A673 (cell line): ENCODE results near the gene OSTF1. TPM values are rescaled to one million over a fixed set of nuclear protein-coding genes. Genes with fewer than 3 reads are reported as not detected.

Experiments
- BruUV-seq: library from RNA; stranded (reverse); fragments of 400-500 nt; replicated peaks from 2 replicates; lab custom pipeline; 2021; lab: Mats Ljungman, UMichigan
- CTCF ChIA-PET: fragments of 300-600 bp; sonication (Branson Sonifier 250); formaldehyde crosslinking; loops from one replicate; lab custom pipeline; 2022; ENCODE audit warnings: antibody characterized with exemption; lab: Charles Lee
- POLR2A ChIA-PET: fragments of 300-600 bp; sonication (Branson Sonifier 250); formaldehyde crosslinking; loops from one replicate; lab custom pipeline; 2022; ENCODE audit warnings: antibody characterized with exemption; ENCODE audit not compliant: low non-redundant PET; lab: Charles Lee
- DNase-seq: peaks from one replicate; pipeline ENCODE4 v3.0.0-alpha.2; 2015; ENCODE audit warnings: low spot score
- H3K27ac ChIP-seq: fragments of 200-600 bp; sonication (generic); 2 replicates; pipeline ENCODE4 v1.5.1; 2016; ENCODE audit warnings: mixed run types, low read depth, mild to moderate bottlenecking, mixed read lengths, antibody characterized with exemption, low read length; ENCODE audit not compliant: poor library complexity, severe bottlenecking
- H3K27me3 ChIP-seq: fragments of 200-600 bp; sonication (generic); replicated peaks from 2 replicates; pipeline ENCODE4 v1.6.1; 2017; ENCODE audit warnings: mixed run types, low read depth, mild to moderate bottlenecking, mixed read lengths, antibody characterized with exemption, low read length; ENCODE audit not compliant: insufficient read depth, poor library complexity
- H3K36me3 ChIP-seq: fragments of 200-600 bp; sonication (generic); 2 replicates; pipeline ENCODE4 v1.6.1; 2016; ENCODE audit warnings: mixed run types, mild to moderate bottlenecking, mixed read lengths, antibody characterized with exemption, low read length; ENCODE audit not compliant: insufficient read depth, poor library complexity, severe bottlenecking
- H3K4me1 ChIP-seq: fragments of 200-600 bp; sonication (generic); 2 replicates; pipeline ENCODE4 v1.6.1; 2017; ENCODE audit warnings: mixed run types, mild to moderate bottlenecking, mixed read lengths, antibody characterized with exemption, low read length; ENCODE audit not compliant: insufficient read depth, poor library complexity, severe bottlenecking
- H3K4me3 ChIP-seq: fragments of 200-600 bp; sonication (generic); 2 replicates; pipeline ENCODE4 v1.5.1; 2016; ENCODE audit warnings: low read depth, mixed run types, mild to moderate bottlenecking, mixed read lengths, low read length; ENCODE audit not compliant: poor library complexity, severe bottlenecking
- H3K9me3 ChIP-seq: fragments of 200-600 bp; sonication (generic); 2 replicates; pipeline ENCODE4 v1.6.1; 2016; ENCODE audit warnings: mixed run types, low read depth, mild to moderate bottlenecking, mixed read lengths, antibody characterized with exemption, low read length; ENCODE audit not compliant: poor library complexity, severe bottlenecking
- CTCF ChIP-seq: fragments of 300-800, 200-600 bp; sonication (generic); conservative IDR thresholded peaks from 2 replicates; pipeline ENCODE4 v1.5.1; 2017; ENCODE audit warnings: low read depth, mild to moderate bottlenecking, antibody characterized with exemption, low read length, moderate library complexity, mixed read lengths
- EZH2 ChIP-seq: fragments of 200-600 bp; sonication (generic); IDR thresholded peaks from 2 replicates; pipeline ENCODE4 v1.6.1; 2017; ENCODE audit warnings: borderline replicate concordance, low read depth, mild to moderate bottlenecking, mixed read lengths, antibody characterized with exemption, low read length; ENCODE audit not compliant: poor library complexity, severe bottlenecking
- intact Hi-C: fragments of 100-400 bp; cut with micrococcal nuclease; formaldehyde crosslinking; loops from one replicate; pipeline ENCODE4 v1.10.0; 2022; ENCODE audit not compliant: unreplicated experiment
- total RNA-seq: library from RNA; stranded (reverse); gene quantifications from 2 replicates; pipeline ENCODE4 v1.2.3, GENCODE V29; 2021

The OSTF1 gene
- total RNA-seq, 1 experiment from 2014 or later = 2.3 TPM

GRCh38 chr9:75061169-75061568 lies 27.1 kb upstream of the OSTF1 start:
- Histone ChIP-seq H3K4me1 (no peaks in the 10 kb centered on the region), H3K9me3 (no peaks in the 10 kb centered on the region), H3K36me3 (no peaks in the 10 kb centered on the region), H3K27ac (no peak overlapping the region), H3K27me3 (no peaks in the 10 kb centered on the region), H3K4me3 (no peak overlapping the region)
- intact Hi-C loops = no loop called here
- no TSS peak for BruUV-seq
- TF ChIP-seq CTCF (no peak), EZH2 (no peak)
- no peak for DNase-seq
- ChIA-PET POLR2A (no interaction called here), CTCF (no interaction called here)

- H3K27me3 ChIP-seq = no peaks in the 10 kb centered on the region
- TF ChIP-seq EZH2 (no peak), CTCF (no peak)
- CTCF ChIA-PET = no interaction called here
- no peaks in the 10 kb centered on the region for H3K36me3 ChIP-seq
- no peaks in the 10 kb centered on the region for H3K9me3 ChIP-seq
- H3K4me3 ChIP-seq = no peak overlapping the region
- POLR2A ChIA-PET = interaction anchor here (0.7 kb wide), 1 partner anchor 9 kb away, joined by 5 read pairs; no protein-coding TSS in a partner anchor
- BruUV-seq = no TSS peak
- intact Hi-C loops = no loop called here
- no peak for DNase-seq
- H3K27ac ChIP-seq = no peak overlapping the region
- H3K4me1 ChIP-seq = no peaks in the 10 kb centered on the region
Observed at GRCh38 chr9:75063556-75064305, 24.6 kb upstream of the OSTF1 start.

GRCh38 chr9:75064307-75065025 lies 23.8 kb upstream of the OSTF1 start:
- no peaks in the 10 kb centered on the region for H3K27me3 ChIP-seq
- no peak for TF ChIP-seq CTCF
- H3K27ac ChIP-seq = no peak overlapping the region
- H3K36me3 ChIP-seq = no peaks in the 10 kb centered on the region
- POLR2A ChIA-PET = interaction anchor here (0.7 kb wide), 1 partner anchor 9 kb away, joined by 5 read pairs; no protein-coding TSS in a partner anchor
- H3K4me3 ChIP-seq = no peak overlapping the region
- DNase-seq = no peak
- BruUV-seq = no TSS peak
- no peaks in the 10 kb centered on the region for H3K4me1 ChIP-seq
- H3K9me3 ChIP-seq = no peaks in the 10 kb centered on the region
- intact Hi-C loops = no loop called here
- CTCF ChIA-PET = no interaction called here
